ENCODE data around the gene CISD2.

- TF ChIP-seq CTCF (conservative IDR thresholded peaks at IDR 0.05 in 1 of 2, IDR thresholded peaks at IDR 0.05 in 1 of 2; ENCODE audit: extremely low read depth in 1 of 2, insufficient read depth in 1 of 2, low read depth in 1 of 2, low read length in 2 of 2) = no peak
- no peak for TF ChIP-seq EZH2 (IDR thresholded peaks at IDR 0.05; ENCODE audit: borderline replicate concordance, low read length)
These were observed 44.4 kb upstream of the CISD2 start for GRCh38 chr4:102824398-102824797.

All from mammary epithelial cell (primary cell).